ENCODE data around the gene LNP1.
"Not testable (repeated sequence)": the region's sequence is repeated elsewhere in the genome, so short reads cannot be mapped to it uniquely, and the experiment has no call there.

LNP1 gene, protein sequence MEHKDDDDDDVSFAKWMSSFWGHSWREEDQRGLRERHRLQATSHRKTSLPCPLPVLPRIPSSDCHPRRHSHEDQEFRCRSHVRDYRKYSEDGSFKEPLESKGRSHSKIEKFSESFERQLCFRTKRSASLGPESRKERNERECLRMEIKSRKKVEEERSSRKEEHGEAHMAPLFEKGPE

DNA sequence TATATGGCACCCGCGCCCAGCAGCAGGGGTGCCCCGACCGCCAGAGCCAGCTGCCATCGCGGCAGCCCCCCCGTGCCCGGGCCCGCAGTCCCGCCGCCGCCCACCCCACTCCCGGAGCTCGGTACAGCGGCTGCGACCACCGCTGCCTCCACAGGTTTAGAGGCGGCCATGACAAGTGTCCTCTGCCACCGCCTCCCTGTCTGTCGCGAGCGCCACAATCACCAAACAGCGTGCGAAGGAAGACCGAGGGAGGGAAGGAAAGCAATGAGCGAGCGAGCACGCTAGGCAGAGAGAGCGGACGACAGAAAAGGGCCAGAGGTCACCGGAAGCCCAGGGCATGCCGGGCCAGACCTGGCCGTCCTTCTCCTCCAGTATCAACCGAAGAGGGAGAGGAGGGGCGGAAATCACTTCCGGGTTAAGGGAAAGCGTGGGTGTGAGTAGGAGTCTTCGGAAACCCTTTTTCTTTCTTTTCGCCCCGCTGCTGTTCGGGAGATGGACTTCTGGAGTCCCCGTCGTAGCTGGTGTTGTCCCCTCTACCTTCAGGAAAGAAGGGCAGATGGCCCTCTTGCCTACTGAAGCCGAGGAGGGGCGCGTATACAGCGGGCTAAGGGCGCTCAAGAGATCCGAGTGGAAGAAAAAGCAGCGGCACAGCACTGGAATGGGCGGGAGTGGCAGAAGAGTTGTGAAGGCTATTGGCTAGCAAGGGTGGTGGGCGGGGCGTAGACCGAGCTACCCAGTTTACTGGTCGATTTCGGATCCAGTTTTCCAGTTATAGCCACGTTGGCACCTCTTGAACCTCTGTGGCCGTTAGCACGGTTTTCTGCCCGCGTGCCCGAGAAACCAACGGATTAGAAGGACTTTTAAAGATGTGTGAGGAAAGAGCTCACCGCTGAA lies at the start of gene LNP1, which contains the start of gene TOMM70:
Gene LNP1, plus strand, starts transcription at position 760 of the 894 bp plus-strand sequence. CDS start 28,191 bp downstream, outside the sequence.
Gene TOMM70, minus strand, starts transcription at position 310 of the 894 bp plus-strand sequence. Its CDS starts 140 bp downstream, at position 170.
- peak; percentile 94 to 99 (median 97) for DNase-seq
- intact Hi-C loops (cut with DNase I), result loop anchor here (2.0 to 5.0 kb wide), 3 partner anchors 92 to 1171 kb away; partner anchors contain the start of genes PCNP, TBC1D23 and TMEM45A

DNA sequence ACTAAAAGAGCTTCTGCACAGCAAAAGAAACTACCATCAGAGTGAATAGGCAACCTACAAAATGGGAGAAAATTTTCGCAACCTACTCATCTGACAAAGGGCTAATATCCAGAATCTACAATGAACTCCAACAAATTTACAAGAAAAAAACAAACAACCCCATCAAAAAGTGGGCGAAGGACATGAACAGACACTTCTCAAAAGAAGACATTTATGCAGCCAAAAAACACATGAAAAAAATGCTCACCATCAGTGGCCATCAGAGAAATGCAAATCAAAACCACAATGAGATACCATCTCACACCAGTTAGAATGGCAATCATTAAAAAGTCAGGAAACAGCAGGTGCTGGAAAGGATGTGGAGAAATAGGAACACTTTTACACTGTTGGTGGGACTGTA lies 49.6 kb upstream of the LNP1 start:
- intact Hi-C loops (cut with DNase I); DNase-seq: not testable (repeated sequence)

DNA sequence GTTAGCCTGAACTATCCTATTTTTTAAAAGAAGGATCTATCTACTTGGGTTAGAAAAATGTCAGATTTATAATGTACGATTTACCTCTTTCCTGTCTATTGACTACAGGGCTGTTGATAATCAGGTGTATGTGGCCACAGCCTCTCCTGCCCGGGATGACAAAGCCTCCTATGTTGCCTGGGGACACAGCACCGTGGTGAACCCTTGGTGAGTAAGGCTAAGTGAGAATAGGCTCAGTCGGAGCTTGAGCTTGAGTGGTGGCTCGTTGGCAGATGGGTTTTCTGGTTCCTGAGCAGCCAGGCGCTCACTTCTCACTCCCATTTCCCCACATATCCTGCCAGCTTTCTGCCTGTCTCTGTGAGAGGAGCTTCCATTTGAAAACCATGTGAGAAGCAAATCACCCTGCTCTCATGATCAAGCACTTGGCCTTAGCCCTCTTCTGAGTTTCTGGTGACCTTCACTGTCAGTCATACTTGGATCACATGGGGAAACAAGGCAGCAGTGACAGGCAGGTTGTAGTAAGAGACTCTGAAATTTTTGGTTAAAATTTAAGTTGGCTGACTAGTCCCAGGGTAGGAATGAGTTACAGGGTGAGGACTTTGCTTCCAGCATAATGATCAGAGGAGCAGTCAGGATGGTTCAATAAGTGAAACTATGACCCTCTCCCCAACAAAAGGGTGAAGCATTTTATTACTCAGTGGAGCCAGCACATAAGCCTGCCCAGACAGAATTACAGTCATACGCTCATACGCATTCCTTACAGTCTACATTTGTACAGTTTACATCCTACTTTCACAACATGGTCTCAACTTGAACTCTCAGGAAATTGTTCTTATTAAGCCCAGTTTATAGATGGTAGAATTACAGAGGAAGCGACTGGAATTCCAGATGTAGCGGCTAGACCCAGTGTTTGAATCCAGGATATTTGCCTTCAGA lies 48.8 kb upstream of the LNP1 start:
- intact Hi-C loops (cut with DNase I), result no loop called here

DNA sequence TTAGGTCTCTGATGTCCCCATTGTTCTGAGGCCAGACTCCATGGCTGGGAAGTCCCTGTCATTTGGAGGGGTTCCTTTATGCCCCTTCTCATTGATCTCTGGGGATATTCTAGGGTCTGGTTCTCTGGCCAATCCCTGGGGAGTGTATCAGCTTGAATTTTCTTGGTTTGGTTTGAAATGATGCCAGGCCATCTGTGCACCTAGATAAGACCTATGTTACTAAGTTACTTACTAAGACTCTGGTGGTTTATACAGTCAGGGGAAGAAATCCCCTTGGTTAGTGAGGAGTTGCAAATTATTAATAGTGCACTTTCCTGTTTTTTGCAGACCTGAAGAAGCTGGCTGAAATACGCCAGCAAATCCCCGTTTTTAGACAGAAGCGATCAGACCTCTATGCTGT lies 46.5 kb upstream of the LNP1 start:
- DNase-seq, result no peak
- intact Hi-C loops (cut with DNase I), result no loop called here

More for the DNA sequence above, 48.8 kb upstream of the LNP1 start:
- no peak for DNase-seq

DNA sequence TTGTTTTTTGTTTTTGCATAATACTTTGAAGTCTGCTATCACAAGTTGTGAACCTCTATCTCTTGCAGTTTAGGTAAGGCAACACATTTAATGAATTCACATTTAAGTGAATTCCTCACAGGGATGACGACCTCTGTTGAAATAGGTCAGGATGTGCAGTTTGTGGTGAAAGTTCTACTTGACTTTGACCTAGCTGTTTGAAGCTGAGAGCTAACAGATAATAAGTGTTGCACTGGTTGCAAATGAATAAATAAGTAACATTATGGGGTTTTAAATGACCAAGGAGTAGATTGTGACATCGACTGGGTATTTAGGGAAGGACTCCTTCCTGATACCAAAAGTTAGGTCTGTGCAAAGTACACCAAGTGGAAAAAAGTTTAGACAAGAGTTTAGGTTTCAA lies 42.9 kb upstream of the LNP1 start:
- intact Hi-C loops (cut with DNase I), result no loop called here
- no peak for DNase-seq

DNA sequence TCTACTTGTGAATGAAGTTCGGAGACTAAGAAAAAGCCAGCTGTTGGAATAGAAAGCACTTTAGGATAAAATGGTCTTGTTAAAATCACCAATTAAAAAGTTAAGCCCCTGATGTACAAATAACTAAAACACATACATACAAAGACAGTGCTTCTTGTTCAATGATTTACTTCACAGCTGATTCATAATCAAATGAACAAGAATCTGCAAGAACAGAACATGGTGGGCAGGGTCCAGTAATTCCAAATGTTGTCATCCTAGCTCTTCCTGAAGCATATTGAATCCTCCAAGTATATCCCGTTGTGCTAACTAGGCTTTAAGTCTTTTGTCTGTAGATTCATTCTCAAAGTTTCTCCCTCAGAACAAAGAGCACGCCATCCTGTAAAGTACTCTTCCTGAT lies 42.3 kb upstream of the LNP1 start:
- no peak for DNase-seq

DNA sequence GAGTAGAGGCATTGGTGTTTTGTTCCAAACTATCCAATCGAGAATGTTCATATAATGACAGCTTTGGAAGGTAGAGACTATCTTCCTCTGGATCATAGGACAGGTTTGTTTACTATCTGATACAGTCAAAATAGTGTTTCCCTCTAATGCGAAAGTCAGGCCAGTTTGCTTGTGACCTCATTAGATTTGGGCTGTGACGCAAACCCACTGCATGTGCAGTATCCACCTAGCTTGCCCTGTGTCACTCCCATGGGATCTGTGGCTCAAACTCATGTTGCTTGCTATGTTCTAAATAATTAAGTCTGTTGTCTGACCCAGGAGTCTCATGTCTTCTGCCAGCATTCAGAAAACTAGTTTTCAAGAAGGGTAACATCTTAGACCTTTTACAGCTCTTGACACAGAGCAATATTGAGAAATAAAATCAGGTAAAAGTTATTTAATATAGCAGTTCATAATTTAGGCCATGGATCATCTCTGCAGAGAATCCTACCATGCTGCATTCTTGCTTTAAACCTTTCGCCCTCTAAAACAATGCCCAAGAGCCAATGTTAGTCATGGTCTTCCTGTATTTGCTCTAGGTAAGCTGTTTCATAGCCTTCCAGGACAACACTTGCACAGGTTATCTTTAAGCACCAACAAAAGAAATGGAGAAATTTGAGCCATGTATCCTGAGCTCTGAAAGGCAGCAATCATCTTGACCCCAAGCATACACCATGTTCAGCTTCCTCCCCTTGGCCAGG lies 40.4 kb upstream of the LNP1 start:
- DNase-seq, result no peak
- intact Hi-C loops (cut with DNase I), result no loop called here

More for the DNA sequence above, 42.3 kb upstream of the LNP1 start:
- intact Hi-C loops (cut with DNase I), result no loop called here

DNA sequence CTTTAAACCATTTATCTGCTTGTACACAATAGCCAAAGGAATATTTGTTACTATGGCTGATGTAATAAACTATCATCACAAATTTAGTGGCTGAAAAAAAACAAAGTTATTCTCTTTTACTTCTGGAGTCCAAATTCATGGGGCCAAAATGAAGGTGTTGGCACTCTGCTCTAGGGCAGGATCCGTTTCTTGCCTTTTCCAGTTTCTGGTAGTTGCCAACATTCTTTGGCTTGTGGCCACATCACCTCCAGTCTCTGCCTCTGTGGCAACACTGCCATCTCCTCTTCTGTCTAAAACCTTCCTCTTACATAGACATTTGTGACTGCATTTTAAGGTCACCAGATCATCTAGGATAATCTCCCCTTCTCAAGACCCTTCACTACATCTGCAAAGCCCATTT lies 39.4 kb upstream of the LNP1 start:
- intact Hi-C loops (cut with DNase I), result no loop called here
- no peak for DNase-seq

DNA sequence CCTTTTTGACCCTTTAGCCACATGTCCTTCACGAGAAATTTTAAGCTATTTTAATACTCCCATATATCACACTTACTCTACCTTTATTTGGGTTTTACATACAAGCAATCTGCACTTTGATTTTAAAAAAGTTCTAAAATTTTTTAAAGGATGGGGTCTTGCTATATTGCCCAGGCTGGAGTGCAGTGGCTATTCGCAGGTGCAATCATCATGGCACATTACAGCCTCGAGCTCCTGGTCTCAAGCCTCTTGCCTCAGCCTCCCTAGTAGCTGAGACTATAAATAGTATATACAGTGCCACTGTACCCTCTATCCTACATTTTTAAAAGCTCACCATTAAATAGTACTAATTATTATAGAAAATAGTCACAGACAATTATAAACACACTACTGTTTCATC lies 36.9 kb upstream of the LNP1 start:
- no peak for DNase-seq
- intact Hi-C loops (cut with DNase I), result no loop called here

DNA sequence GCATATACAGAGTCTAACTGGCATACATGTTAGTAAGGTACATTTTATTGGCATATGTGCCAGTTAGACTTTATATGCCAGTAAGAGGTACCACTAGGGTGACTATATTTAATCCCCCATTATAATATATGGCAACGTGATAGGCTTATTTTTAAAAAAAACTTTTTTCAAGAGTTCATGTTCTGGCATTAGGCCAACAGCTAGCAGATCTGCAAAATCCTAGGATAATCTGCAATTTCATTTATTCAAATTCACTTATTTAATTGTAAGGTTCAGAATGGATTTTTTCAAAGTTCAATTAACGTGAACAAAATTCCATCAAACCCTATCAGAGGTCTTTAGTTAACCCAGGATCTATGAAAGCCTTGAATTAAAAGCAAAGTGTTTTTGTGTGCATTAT lies 34.9 kb upstream of the LNP1 start:
- DNase-seq, result no peak
- intact Hi-C loops (cut with DNase I), result no loop called here

DNA sequence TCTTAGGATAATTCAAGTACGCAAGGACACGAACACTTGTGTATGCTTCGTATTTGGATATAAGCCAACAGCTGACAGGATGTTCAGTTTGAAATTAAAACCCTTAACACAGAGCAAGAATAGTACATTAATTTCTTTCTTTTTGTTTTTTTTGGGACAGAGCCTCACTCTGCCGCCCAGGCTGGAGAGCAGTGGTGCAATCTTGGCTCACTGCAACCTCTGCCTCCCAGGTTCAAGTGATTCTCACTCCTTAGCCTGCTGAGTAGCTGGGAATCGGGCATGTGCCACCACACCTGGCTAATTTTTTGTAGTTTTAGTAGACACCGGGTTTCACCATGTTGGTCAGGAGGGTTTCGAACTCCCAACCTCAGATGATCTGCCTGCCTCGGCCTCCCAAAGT lies 32.9 kb upstream of the LNP1 start:
- intact Hi-C loops (cut with DNase I), result no loop called here
- DNase-seq, result no peak

DNA sequence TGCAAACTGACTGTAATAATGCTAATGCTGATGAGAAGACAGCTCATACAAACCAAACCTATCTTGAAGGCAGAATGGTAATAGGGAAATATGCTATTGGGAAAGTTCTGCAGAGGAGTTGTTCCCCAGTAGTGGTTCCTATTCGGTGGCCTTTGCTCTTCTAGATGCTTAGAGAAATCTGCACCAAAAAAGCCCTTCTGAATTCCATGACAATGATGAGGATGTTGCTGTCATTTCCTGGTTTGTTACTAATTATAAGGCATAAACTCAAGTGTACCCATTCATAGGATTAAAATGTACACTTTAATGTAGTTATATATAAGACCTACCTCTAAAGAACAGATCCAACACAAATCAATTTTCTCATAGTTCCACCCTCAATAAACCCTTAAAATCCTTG lies 30.6 kb upstream of the LNP1 start:
- intact Hi-C loops (cut with DNase I), result no loop called here
- DNase-seq, result no peak

DNA sequence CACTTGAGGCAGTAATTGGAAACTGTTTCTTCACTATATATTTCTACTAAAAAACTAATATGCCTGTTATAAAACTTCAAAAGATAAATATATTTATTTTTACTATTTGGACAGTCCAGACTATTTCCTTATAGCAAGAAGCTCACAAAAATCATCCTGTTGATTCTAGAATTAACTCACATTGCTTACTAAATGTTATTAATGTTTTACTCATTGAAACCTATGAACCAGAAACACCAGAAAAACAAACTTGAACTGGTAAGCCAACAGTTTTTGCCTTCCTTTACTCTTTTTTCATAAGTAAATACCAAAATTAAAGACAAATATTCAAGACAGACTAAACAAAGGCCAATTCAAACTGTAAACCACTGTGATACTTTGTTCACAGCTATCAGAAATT lies 26.8 kb upstream of the LNP1 start:
- intact Hi-C loops (cut with DNase I), result no loop called here
- no peak for DNase-seq

DNA sequence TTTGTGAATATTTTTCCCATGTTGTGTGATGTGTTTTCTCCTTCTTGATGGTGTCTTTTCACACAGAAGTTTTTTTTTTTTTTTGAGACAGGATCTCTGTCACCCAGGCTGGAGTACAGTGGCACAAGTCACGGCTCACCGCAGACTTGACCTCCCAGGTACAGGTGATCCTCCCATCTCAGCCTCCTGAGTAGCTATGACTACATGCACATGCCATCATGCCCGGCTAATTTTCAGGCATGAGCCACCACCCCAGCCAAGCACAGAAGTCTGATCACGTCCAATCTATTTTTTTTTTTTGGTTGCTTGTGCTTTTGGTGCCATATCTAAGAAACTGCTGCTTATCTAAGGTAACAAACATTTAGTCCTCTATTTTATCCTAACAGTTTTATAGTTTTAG lies 25.0 kb upstream of the LNP1 start:
- DNase-seq, result no peak
- intact Hi-C loops (cut with DNase I), result no loop called here

DNA sequence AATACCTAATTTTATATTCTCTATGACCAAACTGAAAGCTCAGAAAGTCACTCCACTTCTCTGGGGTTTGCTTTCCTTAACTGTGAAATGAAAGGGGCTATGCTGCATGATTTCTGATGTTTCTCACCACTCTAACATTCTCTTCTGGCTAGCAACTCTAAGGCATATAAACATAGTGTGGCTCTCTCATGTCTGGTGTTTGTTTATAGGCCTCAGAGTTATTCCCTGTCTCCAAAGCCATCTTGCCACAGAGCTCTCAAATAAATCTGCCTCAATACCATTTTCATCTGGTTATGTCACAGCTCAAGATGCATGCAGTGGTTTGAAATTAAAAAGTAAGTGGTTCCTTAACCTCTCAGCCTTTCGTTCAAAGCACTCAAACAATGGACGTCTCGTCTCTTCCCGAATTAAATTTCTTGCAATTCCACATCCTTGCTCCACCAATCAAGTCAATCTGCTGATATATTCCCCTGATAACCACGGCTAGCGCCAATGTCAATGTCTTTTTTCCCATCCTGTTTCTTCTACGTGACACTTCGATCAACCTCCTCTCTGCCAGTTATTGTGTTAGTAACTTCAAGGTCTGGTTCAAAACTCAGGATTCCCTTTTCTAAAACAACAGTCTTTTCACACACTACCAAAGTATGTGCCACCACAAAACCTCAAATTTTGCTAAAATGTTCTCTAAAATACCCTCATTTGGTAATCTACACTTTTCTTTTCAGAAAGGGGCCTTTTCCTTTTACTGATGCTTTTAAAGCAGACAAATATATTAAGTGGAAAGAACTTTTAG lies 16.4 kb upstream of the LNP1 start:
- no peak for DNase-seq
- intact Hi-C loops (cut with DNase I), result no loop called here

DNA sequence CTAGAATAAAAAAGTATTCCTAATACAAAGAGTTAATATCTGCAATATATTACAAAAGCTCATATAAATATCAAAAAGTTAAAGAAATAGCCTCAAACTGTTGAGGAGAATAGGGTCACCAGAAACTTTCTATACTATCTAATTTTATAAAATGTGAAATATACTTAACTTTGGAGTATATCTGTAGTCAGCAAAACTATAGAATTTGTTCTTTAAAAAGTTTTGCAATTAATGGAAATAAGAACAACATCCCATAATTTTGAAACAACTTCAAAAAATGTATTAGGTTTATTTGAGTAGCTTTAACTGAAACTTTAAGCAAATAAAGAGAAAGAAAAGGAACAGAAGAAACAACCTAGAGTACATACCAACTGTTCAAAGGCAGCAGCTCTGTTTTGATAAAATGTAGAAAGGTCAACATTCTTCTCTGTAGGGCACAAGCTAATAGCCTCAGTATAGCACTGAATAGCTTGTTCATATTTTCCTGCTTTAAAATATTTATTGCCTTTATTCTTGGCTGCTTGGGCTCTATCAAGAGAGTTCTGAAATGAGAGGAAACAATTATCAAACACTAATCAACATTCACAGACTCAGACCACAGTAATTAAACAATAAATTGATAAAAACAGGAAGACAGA lies 14.8 kb upstream of the LNP1 start:
- no peak for DNase-seq
- intact Hi-C loops (cut with DNase I), result no loop called here

DNA sequence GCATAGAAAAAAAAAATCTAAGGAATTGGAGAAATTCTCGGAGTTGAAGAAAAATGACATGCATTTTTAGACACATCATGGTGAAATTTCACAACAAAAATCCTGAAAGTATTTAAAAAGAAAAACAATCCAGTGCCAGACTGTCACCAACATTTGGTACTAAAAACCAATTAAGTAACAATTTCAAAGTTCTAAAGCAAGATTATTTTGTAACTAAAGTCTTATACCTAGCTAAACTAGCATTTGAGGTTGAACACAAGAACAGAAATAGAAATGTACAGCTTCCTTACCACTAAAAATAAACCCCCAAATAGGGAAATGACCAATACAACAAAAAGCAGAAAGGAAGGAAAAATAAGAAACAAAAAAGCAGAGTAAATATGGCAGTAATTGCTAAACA lies 12.3 kb upstream of the LNP1 start:
- no peak for DNase-seq

DNA sequence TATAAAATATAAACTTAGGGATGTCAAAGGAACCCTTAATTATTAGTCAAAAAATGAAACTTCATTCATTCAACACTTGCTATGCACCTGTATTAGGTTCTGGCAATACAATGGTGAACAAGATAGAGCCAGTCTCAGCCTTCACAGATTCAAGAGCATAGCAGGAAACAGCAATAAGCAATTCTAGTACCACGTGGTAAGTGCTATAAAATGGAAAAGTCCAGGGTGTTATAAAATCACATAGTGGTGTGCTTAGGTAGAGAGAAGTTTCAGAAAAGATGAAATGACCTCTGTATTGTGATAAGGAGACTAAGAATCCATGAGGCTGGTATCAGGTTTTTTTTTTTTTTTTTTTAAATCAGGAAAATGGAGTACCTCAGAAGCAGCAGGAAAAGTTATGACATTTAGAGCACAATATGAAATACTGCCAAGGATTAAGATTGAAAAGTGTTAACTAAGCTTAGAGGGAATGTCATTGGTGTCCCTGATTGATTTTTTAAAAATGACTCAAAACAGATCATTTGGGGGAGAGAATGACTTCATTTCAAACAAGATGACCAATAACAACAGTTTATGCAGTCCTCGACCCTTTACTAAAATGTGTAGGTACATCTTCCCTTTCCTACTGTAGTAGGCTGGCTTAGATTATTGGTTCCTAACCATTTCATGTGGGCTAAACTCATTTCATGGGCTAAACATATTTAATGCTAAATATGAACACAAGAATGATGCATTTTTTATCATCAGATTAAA lies 5.5 kb upstream of the LNP1 start:
- intact Hi-C loops (cut with DNase I), result no loop called here
- DNase-seq, result no peak

More for the DNA sequence above, 12.3 kb upstream of the LNP1 start:
- intact Hi-C loops (cut with DNase I), result no loop called here
